ENCODE results near the gene BDP1. TPM values are rescaled to one million over a fixed set of nuclear protein-coding genes. Genes with fewer than 3 reads are reported as not detected.
A peak's percentile ranks its signal among the peaks of the same experiment; 100 is the strongest.
"Not testable (repeated sequence)": the region's sequence is repeated elsewhere in the genome, so short reads cannot be mapped to it uniquely, and the experiment has no call there.

Gene BDP1
- total RNA-seq, 1 donor from 2014 or later = 20.5 TPM

DNA sequence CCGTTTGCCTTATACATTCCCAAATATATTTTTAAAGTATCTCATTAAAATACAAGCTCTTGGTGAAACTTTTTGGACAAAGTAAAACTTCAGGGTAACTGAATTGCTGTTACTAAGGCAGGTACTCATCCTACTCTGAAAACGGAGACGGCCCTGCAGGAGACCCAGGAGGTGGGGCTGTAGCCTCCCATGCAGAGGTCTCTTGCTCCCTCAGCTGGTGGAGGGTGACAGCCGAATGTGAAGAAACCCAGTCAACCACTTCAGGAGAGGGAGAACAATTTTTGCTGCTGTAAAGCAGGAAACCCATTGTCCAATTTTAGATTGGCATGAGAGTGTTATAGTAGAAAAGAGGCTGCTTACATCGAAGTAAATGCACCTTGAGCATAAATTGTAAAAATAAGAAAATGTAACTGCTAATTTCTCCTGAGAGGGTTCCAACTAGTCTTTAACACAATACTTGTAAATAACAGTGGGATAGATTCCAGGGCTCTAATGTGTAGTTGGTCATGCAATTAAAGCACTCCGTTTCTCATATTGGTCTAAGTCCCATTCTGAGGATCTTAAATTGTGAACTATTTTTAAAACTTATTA, 8.1 kb upstream of the BDP1 start:
- TF ChIP-seq, protein P1, sequence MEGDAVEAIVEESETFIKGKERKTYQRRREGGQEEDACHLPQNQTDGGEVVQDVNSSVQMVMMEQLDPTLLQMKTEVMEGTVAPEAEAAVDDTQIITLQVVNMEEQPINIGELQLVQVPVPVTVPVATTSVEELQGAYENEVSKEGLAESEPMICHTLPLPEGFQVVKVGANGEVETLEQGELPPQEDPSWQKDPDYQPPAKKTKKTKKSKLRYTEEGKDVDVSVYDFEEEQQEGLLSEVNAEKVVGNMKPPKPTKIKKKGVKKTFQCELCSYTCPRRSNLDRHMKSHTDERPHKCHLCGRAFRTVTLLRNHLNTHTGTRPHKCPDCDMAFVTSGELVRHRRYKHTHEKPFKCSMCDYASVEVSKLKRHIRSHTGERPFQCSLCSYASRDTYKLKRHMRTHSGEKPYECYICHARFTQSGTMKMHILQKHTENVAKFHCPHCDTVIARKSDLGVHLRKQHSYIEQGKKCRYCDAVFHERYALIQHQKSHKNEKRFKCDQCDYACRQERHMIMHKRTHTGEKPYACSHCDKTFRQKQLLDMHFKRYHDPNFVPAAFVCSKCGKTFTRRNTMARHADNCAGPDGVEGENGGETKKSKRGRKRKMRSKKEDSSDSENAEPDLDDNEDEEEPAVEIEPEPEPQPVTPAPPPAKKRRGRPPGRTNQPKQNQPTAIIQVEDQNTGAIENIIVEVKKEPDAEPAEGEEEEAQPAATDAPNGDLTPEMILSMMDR (conservative IDR thresholded peaks at IDR 0.05; ENCODE audit: low read depth, low read length) = peak; percentile 50
- not testable (repeated sequence) for DNase-seq (ENCODE audit: low read depth); H3K4me3 ChIP-seq (ENCODE audit: low read depth, low read length)

DNA sequence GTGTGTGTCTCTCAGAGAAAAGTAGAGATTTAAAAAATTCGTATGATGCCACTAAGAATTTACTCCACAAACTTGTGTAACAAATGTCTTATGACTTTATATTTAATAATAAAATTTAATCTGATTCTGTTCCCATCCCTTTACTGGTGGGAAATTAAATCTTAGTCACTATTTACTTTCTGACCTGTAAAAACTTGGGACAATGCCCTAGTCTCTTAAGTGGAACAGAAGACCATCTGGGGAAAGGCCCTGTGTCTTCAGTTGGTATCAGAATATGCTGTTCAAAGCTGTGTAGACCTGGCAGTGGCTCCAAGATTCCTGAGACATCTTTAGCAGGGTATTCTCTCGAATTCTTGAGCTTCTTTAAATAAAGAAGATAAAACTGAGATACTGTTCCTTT, 2.6 kb upstream of the BDP1 start:
- H3K4me3 ChIP-seq (ENCODE audit: low read depth, low read length) = no peak overlapping the region
- TF ChIP-seq, protein P1 (conservative IDR thresholded peaks at IDR 0.05; ENCODE audit: low read depth, low read length) = no peak
- DNase-seq (ENCODE audit: low read depth) = no peak

DNA sequence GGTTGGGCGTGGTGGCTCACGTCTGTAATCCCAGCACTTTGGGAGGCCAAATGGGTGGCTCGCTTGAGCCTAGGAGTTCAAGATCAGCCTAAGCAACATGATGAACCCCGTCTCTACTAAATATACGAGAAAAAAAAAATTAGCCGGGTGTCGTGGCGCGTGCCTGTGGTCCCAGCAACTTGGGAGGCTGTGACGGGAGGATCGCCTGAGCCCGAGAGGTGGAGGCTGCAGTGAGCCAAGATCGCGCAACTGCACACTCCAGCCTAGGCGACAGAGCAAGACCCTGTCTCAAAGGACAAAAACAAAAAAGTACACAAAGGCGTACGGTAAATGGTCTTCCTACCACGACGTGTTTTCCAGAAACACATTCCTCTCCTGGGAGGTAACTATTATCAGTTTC, 538 bp upstream of the BDP1 start:
- TF ChIP-seq, protein P1 (conservative IDR thresholded peaks at IDR 0.05; ENCODE audit: low read depth, low read length) = no peak
- H3K4me3 ChIP-seq (ENCODE audit: low read depth, low read length) = peak overlapping the region; percentile 78
- no peak for DNase-seq (ENCODE audit: low read depth)

DNA sequence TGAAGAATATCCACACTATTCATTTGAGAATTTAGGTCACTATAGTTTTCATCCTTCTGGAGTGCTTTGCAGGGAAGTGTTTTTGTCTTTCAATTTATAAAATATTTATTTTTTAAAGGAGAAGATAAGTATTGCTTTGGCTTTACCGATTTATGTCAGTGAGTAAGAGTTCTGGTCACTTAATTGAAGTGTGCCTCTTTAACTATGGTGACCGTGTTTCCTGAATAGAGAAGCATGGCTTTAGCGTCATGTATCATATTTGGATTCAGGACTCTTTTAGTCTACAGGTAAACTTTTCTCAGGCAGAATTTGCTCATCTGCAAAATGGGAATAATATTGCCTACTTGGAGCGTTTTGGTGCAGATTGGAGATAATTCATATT, 902 bp downstream of the BDP1 start:
- DNase-seq (ENCODE audit: low read depth) = no peak
- peak overlapping the region; percentile 78 for H3K4me3 ChIP-seq (ENCODE audit: low read depth, low read length)
- TF ChIP-seq, protein P1 (conservative IDR thresholded peaks at IDR 0.05; ENCODE audit: low read depth, low read length) = no peak

DNA sequence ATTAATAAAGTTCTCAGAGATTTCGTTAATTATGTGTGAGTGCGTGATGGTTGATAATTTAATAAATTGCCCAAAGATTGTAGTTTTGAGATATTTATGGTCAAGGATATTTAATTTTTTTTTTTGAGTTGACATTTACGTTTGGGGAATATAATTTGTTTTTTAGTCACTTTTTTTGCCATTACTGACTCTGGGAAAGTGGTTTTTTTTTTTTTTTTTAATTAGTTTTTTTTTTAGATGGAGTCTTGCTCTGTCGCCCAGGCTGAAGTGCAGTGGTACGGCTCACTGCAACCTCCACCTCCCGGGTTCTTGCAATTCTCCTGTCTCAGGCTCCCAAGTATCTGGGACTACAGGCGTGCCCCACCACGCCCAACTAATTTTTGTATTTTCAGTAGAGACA, 1.7 kb downstream of the BDP1 start:
- TF ChIP-seq, protein P1 (conservative IDR thresholded peaks at IDR 0.05; ENCODE audit: low read depth, low read length) = no peak
- no peak for DNase-seq (ENCODE audit: low read depth)
- peak overlapping the region; percentile 78 for H3K4me3 ChIP-seq (ENCODE audit: low read depth, low read length)

DNA sequence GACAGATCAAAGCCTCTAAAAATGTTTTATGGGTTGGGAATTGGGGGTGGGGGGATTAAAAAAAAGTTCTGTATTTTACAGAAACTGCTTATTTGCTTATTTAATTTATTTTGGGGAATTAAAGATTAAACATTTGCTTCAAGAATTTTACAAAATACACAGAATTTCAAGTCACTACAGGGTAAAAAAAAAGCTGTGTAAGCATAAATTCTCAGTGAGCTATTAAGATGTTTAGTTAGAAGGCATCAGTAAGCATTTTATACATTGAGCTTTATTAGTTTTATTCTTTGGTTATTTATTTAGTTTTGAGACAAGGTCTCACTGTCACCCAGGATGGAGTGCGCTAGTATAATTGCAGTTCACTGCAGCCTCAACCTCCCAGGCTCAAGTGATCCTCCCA, 5.2 kb downstream of the BDP1 start:
- no peak for DNase-seq (ENCODE audit: low read depth)
- no peak overlapping the region for H3K4me3 ChIP-seq (ENCODE audit: low read depth, low read length)
- TF ChIP-seq, protein P1 (conservative IDR thresholded peaks at IDR 0.05; ENCODE audit: low read depth, low read length) = no peak

DNA sequence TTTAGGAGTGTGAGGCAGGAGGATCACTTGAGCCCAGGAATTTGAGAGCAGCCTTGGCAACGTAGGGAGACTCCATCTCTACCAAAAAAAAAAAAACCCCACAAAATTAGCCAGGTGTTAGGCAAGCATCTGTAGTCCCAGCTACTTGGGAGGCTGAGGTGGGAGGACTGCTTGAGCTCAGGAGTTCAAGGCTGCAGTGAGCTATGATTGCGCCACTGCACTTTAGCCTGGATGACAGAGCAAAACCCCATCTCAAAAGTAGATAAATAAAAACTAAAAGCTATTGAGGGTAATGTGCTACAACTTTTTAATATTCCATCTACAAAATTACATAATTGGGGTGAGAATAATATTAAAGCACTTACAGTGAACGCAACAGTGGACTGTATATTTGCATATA, 5.9 kb downstream of the BDP1 start:
- no peak overlapping the region for H3K4me3 ChIP-seq (ENCODE audit: low read depth, low read length)
- TF ChIP-seq, protein P1 (conservative IDR thresholded peaks at IDR 0.05; ENCODE audit: low read depth, low read length) = no peak

More for the DNA sequence above, 5.9 kb downstream of the BDP1 start:
- DNase-seq (ENCODE audit: low read depth) = no peak
